Measurements from ENCODE around the gene LONRF3. TPM values are rescaled to one million over a fixed set of nuclear protein-coding genes. Genes with fewer than 3 reads are reported as not detected.

LONRF3 gene
- total and polyA plus RNA-seq, 2 of the 13 experiments (the other 11 are each of a cell fraction or from before 2014, with no cell fraction given) = 4.8 to 11.6 TPM

DNA sequence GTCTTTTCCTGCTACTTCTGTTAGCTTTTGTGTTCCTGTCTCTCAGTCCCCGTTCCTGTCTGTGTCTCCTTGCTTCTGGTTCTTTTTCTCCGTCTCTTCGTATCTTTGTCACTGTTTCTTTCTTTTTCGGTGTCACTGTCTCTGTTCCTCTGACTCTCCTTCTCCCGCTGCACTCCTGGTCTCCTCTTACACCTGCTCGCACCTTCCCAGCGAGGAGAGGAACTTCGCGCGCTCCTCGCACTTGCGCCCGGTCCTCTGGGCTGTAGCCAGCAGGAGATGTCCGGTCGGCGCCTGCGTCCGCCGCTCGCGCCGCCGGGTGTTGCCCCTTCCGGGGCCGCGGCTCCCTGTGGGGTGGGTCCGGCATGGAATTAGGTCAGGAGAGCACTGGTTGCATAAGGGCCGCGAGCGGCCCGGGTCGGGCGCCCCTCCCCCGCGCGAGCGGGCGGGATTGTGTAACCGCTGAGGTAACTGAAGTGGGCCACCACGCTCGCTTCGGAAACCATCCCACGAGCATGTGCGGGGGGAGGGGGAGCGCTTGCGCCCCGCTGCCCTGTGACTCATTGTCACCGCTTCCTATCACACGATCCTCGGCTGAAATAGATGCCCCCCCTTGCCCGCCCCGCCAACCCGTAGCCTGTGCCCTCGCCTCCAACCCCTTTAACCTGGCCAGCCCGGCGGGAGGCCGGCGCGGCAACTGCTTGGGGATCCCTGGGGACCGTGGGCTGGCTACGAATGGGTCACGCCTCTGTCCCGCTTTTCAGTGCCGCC lies 1.6 kb downstream of the LONRF3 start (continued):
- TF ChIP-seq, protein P1, sequence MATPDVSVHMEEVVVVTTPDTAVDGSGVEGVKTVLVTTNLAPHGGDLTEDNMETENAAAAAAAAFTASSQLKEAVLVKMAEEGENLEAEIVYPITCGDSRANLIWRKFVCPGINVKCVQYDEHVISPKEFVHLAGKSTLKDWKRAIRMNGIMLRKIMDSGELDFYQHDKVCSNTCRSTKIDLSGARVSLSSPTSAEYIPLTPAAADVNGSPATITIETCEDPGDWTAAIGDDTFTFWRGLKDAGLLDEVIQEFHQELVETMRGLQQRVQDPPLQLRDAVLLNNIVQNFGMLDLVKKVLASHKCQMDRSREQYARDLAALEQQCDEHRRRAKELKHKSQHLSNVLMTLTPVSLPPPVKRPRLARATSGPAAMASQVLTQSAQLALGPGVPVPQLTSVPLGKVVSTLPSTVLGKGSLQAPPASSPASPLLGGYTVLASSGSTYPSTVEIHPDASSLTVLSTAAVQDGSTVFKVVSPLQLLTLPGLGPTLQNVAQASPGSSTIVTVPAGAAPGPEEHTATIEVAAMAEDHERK (CRISPR knock-in tag; IDR thresholded peaks at IDR 0.05; ENCODE audit: low read depth) = no peak
- 0 out of 2 replicates have a peak, but pooled peaks have one; percentile 67 for TF ChIP-seq HNRNPL (IDR thresholded peaks at IDR 0.05; ENCODE audit: low read depth, low read length)
- no peak for TF ChIP-seq ZSCAN31 (CRISPR knock-in tag; IDR thresholded peaks at IDR 0.05; ENCODE audit: low read depth)
- TF ChIP-seq, protein P2, sequence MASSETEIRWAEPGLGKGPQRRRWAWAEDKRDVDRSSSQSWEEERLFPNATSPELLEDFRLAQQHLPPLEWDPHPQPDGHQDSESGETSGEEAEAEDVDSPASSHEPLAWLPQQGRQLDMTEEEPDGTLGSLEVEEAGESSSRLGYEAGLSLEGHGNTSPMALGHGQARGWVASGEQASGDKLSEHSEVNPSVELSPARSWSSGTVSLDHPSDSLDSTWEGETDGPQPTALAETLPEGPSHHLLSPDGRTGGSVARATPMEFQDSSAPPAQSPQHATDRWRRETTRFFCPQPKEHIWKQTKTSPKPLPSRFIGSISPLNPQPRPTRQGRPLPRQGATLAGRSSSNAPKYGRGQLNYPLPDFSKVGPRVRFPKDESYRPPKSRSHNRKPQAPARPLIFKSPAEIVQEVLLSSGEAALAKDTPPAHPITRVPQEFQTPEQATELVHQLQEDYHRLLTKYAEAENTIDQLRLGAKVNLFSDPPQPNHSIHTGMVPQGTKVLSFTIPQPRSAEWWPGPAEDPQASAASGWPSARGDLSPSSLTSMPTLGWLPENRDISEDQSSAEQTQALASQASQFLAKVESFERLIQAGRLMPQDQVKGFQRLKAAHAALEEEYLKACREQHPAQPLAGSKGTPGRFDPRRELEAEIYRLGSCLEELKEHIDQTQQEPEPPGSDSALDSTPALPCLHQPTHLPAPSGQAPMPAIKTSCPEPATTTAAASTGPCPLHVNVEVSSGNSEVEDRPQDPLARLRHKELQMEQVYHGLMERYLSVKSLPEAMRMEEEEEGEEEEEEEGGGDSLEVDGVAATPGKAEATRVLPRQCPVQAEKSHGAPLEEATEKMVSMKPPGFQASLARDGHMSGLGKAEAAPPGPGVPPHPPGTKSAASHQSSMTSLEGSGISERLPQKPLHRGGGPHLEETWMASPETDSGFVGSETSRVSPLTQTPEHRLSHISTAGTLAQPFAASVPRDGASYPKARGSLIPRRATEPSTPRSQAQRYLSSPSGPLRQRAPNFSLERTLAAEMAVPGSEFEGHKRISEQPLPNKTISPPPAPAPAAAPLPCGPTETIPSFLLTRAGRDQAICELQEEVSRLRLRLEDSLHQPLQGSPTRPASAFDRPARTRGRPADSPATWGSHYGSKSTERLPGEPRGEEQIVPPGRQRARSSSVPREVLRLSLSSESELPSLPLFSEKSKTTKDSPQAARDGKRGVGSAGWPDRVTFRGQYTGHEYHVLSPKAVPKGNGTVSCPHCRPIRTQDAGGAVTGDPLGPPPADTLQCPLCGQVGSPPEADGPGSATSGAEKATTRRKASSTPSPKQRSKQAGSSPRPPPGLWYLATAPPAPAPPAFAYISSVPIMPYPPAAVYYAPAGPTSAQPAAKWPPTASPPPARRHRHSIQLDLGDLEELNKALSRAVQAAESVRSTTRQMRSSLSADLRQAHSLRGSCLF (CRISPR knock-in tag; IDR thresholded peaks at IDR 0.05; ENCODE audit: borderline replicate concordance) = no peak
- no peak for TF ChIP-seq MTA3 (CRISPR knock-in tag; IDR thresholded peaks at IDR 0.05)
- TF ChIP-seq KLF11 (CRISPR knock-in tag; IDR thresholded peaks at IDR 0.05) = no peak
- peak; percentile 65; the same call in 1 of the 2 replicates for TF ChIP-seq SALL1 (CRISPR knock-in tag; IDR thresholded peaks at IDR 0.05)
- 0 out of 2 replicates have a peak, but pooled peaks have one; percentile 19 for TF ChIP-seq FOXO1 (CRISPR knock-in tag; IDR thresholded peaks at IDR 0.05)
- no peak; the same call in 1 of the 2 replicates for TF ChIP-seq KLF15 (CRISPR knock-in tag; IDR thresholded peaks at IDR 0.05; ENCODE audit: borderline replicate concordance)
- no peak for TF ChIP-seq ZFP37 (CRISPR knock-in tag; IDR thresholded peaks at IDR 0.05; ENCODE audit: borderline replicate concordance)
- no peak for TF ChIP-seq ZBTB7A (CRISPR knock-in tag; IDR thresholded peaks at IDR 0.05)
- TF ChIP-seq TBP (CRISPR knock-in tag; IDR thresholded peaks at IDR 0.05) = no peak
- TF ChIP-seq ZNF326 (CRISPR knock-in tag; IDR thresholded peaks at IDR 0.05; ENCODE audit: borderline replicate concordance) = no peak
- TF ChIP-seq POLR2AphosphoS5 (IDR thresholded peaks at IDR 0.05; ENCODE audit: low read depth, low read length) = peak; percentile 21; the same call in 1 of the 2 replicates
- no peak for TF ChIP-seq MZF1 (CRISPR knock-in tag; IDR thresholded peaks at IDR 0.05; ENCODE audit: borderline replicate concordance)
- no peak for TF ChIP-seq ZNF615 (CRISPR knock-in tag; IDR thresholded peaks at IDR 0.05; ENCODE audit: borderline replicate concordance)
- no peak for TF ChIP-seq ZNF800 (CRISPR knock-in tag; IDR thresholded peaks at IDR 0.05)
- TF ChIP-seq, protein P3, sequence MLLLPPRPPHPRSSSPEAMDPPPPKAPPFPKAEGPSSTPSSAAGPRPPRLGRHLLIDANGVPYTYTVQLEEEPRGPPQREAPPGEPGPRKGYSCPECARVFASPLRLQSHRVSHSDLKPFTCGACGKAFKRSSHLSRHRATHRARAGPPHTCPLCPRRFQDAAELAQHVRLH (CRISPR knock-in tag; IDR thresholded peaks at IDR 0.05; ENCODE audit: borderline replicate concordance, low read depth) = no peak
- TF ChIP-seq ZNF597 (CRISPR knock-in tag; IDR thresholded peaks at IDR 0.05) = no peak
- no peak for TF ChIP-seq AKAP8 (CRISPR knock-in tag; IDR thresholded peaks at IDR 0.05)

Data from HepG2 (cell line).